Measurements from ENCODE around the gene SPECC1. TPM values are rescaled to one million over a fixed set of nuclear protein-coding genes. Genes with fewer than 3 reads are reported as not detected.

Gene SPECC1
- total RNA-seq, 1 donor from 2014 or later = 93.1 TPM

DNA sequence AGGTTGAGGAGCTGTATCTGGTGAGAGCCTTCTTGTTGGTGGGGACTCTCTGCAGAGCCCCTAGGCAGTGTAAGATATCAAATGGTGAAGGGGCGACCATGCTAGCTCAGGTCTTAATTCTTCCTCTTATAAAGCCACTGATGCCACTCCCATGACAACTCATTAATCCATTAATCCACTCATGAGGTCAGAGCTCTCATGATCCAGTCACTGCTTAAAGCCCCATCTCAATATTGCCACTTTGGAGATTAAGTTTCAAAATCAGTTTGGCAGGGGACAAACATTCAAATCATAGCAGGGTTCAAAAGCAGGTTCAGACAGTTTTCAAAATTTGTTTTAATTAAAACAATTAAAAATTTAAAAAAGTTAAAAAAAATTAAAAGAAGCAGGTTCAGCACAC, 13.1 kb upstream of the SPECC1 start:
- Mint-ChIP-seq H3K36me3 (no peaks in the 10 kb centered on the region), H3K4me3 (no peak overlapping the region)
- H2AFZ ChIP-seq (replicated peaks) = no peak overlapping the region

DNA sequence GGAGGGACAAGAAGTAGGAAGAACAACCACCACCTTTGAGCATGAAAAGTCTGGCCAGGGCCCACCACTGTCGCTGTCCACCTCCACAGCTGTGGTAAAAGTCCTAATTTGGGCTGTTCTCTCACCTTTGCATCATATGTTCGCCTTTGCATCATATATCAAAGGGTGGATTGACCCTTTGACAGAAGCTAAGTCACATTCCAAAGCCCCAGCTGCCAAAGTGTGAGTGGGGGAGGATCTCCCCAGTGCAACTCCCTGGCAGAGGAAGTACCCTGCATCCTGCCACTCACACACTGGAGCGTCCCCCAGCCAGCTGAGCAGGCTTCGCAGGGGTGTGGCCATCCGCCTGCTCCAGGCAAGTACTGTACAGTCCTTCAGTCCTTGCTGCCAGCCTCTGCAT, 12.7 kb upstream of the SPECC1 start:
- DNase-seq (ENCODE audit: low spot score) = peak; percentile 19
- H3K27ac ChIP-seq = no peak overlapping the region

More for the DNA sequence above, 13.1 kb upstream of the SPECC1 start:
- DNase-seq (ENCODE audit: low spot score) = no peak
- no peak overlapping the region for H3K27ac Mint-ChIP-seq
- peaks cover 15% of the 10 kb centered on the region for H3K4me1 Mint-ChIP-seq
- H3K4me2 ChIP-seq = no peak overlapping the region
- H3K27me3 ChIP-seq = no peaks in the 10 kb centered on the region
- no peaks in the 10 kb centered on the region for H3K36me3 ChIP-seq
- H3F3A ChIP-seq (ENCODE audit: low read depth) = peaks cover under 1% of the 10 kb centered on the region
- no peaks in the 10 kb centered on the region for H3K9me3 Mint-ChIP-seq
- no peak overlapping the region for H3K9ac ChIP-seq
- H3K27me3 Mint-ChIP-seq (ENCODE audit: insufficient read depth, low read depth) = no peaks in the 10 kb centered on the region
- H3K4me1 ChIP-seq = no peaks in the 10 kb centered on the region
- H3K79me2 ChIP-seq (ENCODE audit: low read depth) = no peaks in the 10 kb centered on the region
- H3K9me3 ChIP-seq (ENCODE audit: low read depth) = no peaks in the 10 kb centered on the region
- H4K20me1 ChIP-seq (ENCODE audit: low read depth) = no peaks in the 10 kb centered on the region
- no peak for TF ChIP-seq EZH2phosphoT487 (IDR thresholded peaks at IDR 0.05)
- no peak for TF ChIP-seq CTCF (IDR thresholded peaks at IDR 0.05)
- TF ChIP-seq EZH2 (IDR thresholded peaks at IDR 0.05) = no peak
- no peak overlapping the region for H3K27ac ChIP-seq
- no peak overlapping the region for H3K4me3 ChIP-seq

DNA sequence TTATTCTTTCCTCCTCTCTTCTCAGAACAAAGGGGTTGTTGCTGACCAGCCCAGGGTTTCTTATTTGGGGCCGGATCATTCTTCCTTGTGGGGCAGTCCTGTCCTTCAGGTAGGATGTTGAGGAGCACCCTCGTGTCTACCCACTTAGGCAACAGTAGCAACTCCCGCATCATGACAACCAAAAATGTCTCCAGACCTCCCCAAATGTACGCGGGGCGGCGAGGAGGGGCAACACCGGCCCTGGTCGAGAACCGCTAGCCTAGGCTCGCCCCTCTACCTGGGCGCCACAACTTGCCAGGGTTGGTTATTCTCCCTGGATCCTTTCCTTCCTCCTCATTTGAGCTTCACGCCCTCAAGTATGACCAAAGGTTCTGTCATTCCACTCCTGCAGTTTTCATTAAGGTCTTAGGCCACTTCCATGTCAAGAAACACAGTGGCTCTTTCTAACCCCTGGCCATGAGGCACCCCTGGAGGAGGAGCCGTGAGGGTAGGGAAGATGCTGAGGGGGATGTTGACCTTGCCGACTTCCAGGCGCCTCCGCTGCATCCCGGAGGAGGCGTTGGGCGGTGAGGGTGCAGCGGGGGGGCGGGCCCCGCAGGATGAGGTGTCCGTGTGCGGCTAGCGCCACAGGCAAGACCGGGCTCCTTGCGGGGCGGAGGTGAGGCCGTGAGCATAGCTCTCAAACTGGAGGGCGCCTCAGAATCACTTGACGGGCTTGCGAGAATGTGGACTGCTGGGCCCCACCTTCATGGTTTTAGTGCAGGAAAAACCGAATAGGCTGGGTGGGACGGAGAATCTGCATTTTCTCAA, 712 bp upstream of the SPECC1 start:
- no peak overlapping the region for H3K9ac ChIP-seq
- Mint-ChIP-seq H3K4me3 (peak overlapping the region; percentile 94), H3K4me1 (peaks cover 10% of the 10 kb centered on the region), H3K36me3 (no peaks in the 10 kb centered on the region), H3K27ac (no peak overlapping the region), H3K9me3 (no peaks in the 10 kb centered on the region), H3K27me3 (ENCODE audit: insufficient read depth, low read depth) (peaks cover 18% of the 10 kb centered on the region)
- peak overlapping the region; percentile 100 for H2AFZ ChIP-seq (replicated peaks)
- H3K27me3 ChIP-seq = peaks cover 52% of the 10 kb centered on the region
- H3K4me2 ChIP-seq = peak overlapping the region; percentile 97
- TF ChIP-seq EZH2 (IDR thresholded peaks at IDR 0.05) (no peak), CTCF (IDR thresholded peaks at IDR 0.05) (no peak), EZH2phosphoT487 (IDR thresholded peaks at IDR 0.05) (no peak)
- no peaks in the 10 kb centered on the region for H3K79me2 ChIP-seq (ENCODE audit: low read depth)
- H4K20me1 ChIP-seq (ENCODE audit: low read depth) = no peaks in the 10 kb centered on the region
- no peaks in the 10 kb centered on the region for H3K9me3 ChIP-seq (ENCODE audit: low read depth)
- no peak overlapping the region for H3K27ac ChIP-seq
- peak; percentile 54 for DNase-seq (ENCODE audit: low spot score)
- peaks cover 12% of the 10 kb centered on the region for H3F3A ChIP-seq (ENCODE audit: low read depth)
- peak overlapping the region; percentile 93 for H3K4me3 ChIP-seq
- no peaks in the 10 kb centered on the region for H3K36me3 ChIP-seq
- peaks cover 7% of the 10 kb centered on the region for H3K4me1 ChIP-seq

More for the DNA sequence above, 12.7 kb upstream of the SPECC1 start:
- Histone ChIP-seq H3K4me1 (no peaks in the 10 kb centered on the region), H3K79me2 (ENCODE audit: low read depth) (no peaks in the 10 kb centered on the region), H3K4me2 (no peak overlapping the region), H4K20me1 (ENCODE audit: low read depth) (no peaks in the 10 kb centered on the region), H3K9me3 (ENCODE audit: low read depth) (no peaks in the 10 kb centered on the region), H3F3A (ENCODE audit: low read depth) (no peaks in the 10 kb centered on the region), H3K4me3 (no peak overlapping the region), H3K36me3 (no peaks in the 10 kb centered on the region), H3K9ac (no peak overlapping the region), H3K27me3 (no peaks in the 10 kb centered on the region), H2AFZ (replicated peaks) (peak overlapping the region; percentile 17)
- TF ChIP-seq EZH2phosphoT487 (IDR thresholded peaks at IDR 0.05) (no peak), EZH2 (IDR thresholded peaks at IDR 0.05) (no peak), CTCF (IDR thresholded peaks at IDR 0.05) (no peak)
- Mint-ChIP-seq H3K9me3 (no peaks in the 10 kb centered on the region), H3K27me3 (ENCODE audit: insufficient read depth, low read depth) (no peaks in the 10 kb centered on the region), H3K27ac (no peak overlapping the region), H3K4me3 (no peak overlapping the region), H3K36me3 (no peaks in the 10 kb centered on the region), H3K4me1 (peaks cover 11% of the 10 kb centered on the region)
